ENCODE data around the gene CRYGS.
"Not testable (repeated sequence)": the region's sequence is repeated elsewhere in the genome, so short reads cannot be mapped to it uniquely, and the experiment has no call there.

The CRYGS gene

DNA sequence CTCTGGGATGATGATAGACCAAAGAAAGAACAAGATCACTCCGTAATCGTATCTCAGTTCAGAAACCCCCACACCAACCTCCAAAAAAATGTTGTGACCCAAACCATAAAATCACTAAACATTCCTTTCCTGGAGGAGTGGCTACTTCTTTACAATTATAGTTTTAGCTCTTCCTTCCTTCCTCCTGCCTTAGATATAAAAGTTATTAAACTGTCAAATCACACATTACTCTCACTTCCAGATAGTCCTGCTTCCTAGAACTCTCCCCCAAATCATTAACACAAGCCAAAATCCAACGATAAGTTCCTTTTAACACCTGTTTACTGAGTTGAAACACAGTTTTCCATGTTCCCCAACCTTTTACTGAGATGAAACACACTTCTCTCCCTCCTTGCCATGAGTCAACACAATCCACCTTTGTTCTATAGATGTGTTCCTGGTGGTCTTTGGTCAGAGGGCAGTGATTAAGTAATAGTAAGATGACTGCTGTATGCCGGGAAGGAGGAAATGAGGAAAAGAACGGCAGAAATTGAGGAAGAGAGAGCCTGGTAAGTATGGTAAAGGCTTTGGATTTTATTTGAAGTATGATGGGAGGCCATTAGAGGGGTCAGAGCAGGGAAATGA is 8.3 kb upstream of the CRYGS start:
- DNase-seq (ENCODE audit: low read depth, low spot score) = no peak

GRCh38 chr3:186551387-186551786 is 7.2 kb upstream of the CRYGS start:
- no peak for DNase-seq (ENCODE audit: low read depth, low spot score)

GRCh38 chr3:186549497-186549896 is 5.3 kb upstream of the CRYGS start:
- DNase-seq (ENCODE audit: low read depth, low spot score) = no peak

GRCh38 chr3:186540835-186541226 is 3.3 kb downstream of the CRYGS start:
- DNase-seq (ENCODE audit: low read depth, low spot score) = no peak

- DNase-seq (ENCODE audit: low read depth, low spot score) = peak; percentile 33
Measured at GRCh38 chr3:186540221-186540834, 3.9 kb downstream of the CRYGS start.

GRCh38 chr3:186538779-186539178 is 5.4 kb downstream of the CRYGS start:
- no peak for DNase-seq (ENCODE audit: low read depth, low spot score)

- DNase-seq (ENCODE audit: low read depth, low spot score) = no peak
Measured at GRCh38 chr3:186536883-186537844, 7.0 kb downstream of the CRYGS start.

- DNase-seq (ENCODE audit: low read depth, low spot score) = no peak
Measured at GRCh38 chr3:186534113-186534669, 10.0 kb downstream of the CRYGS start.

- DNase-seq (ENCODE audit: low read depth, low spot score) = no peak
Measured at GRCh38 chr3:186532598-186533072, 11.5 kb downstream of the CRYGS start.

DNA sequence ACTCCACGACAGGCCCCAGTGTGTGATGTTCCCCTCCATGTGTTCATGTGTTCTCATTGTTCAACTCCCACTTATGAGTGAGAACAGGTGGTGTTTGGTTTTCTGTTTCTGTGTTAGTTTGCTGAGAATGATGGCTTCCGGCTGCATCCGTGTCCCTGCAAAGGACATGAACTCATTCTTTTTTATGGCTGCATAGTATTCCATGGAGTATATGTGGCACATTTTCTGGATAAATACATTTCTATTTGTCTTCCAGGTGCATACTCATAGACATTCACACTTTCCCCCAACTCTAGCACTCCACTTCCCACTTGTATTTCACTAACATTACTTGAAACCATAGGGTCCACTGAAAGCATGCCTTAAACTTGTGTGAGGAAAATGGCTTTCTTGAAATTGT is 12.5 kb downstream of the CRYGS start:
- not testable (repeated sequence) for DNase-seq (ENCODE audit: low read depth, low spot score)

DNA sequence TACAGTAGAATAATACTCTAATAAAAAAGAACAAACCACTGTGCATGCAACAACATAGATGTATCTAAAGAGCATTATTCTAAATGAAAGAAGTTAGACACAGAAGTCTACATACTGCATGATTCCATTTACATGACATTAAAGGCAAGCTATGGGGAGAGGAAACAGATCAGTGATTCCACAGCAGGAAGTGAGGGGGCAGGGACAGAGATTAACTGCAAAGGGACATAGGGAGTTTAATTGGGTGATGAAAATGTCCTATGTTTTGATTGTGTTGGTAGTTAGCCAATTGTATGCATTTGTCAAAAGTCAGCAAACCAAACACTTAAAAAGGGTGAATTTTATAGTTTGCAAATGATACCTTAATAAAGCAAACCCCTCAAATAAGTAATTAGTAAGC is 13.8 kb downstream of the CRYGS start:
- DNase-seq (ENCODE audit: low read depth, low spot score) = no peak

GRCh38 chr3:186529201-186529999 is 14.8 kb downstream of the CRYGS start:
- DNase-seq (ENCODE audit: low read depth, low spot score) = no peak

GRCh38 chr3:186526256-186526606 is 17.9 kb downstream of the CRYGS start:
- no peak for DNase-seq (ENCODE audit: low read depth, low spot score)

- no peak for DNase-seq (ENCODE audit: low read depth, low spot score)
Measured at GRCh38 chr3:186525369-186526255, 18.6 kb downstream of the CRYGS start.

DNA sequence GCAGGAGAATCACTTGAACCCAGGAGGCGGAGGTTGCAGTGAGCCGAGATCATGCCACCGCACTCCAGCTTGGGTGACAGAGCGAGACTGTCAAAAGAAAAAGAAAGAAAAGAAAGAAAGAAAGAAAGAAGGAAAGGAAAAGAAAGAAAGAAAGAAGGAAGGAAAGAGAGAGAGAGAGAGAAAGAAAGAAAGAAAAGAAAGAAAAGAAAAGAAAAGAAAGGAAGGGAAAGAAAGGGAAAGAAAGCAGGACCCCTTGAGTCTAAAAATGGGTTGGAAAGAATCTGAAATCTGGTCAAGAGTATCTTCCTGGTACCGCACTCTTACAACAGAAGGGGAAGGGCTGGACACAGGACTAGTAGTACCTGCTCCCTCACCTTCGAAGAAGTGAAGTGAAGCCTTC is 19.6 kb downstream of the CRYGS start:
- no peak for DNase-seq (ENCODE audit: low read depth, low spot score)

GRCh38 chr3:186523434-186523833 is 20.7 kb downstream of the CRYGS start:
- DNase-seq (ENCODE audit: low read depth, low spot score) = no peak

GRCh38 chr3:186523022-186523421 is 21.2 kb downstream of the CRYGS start:
- DNase-seq (ENCODE audit: low read depth, low spot score) = no peak

DNA sequence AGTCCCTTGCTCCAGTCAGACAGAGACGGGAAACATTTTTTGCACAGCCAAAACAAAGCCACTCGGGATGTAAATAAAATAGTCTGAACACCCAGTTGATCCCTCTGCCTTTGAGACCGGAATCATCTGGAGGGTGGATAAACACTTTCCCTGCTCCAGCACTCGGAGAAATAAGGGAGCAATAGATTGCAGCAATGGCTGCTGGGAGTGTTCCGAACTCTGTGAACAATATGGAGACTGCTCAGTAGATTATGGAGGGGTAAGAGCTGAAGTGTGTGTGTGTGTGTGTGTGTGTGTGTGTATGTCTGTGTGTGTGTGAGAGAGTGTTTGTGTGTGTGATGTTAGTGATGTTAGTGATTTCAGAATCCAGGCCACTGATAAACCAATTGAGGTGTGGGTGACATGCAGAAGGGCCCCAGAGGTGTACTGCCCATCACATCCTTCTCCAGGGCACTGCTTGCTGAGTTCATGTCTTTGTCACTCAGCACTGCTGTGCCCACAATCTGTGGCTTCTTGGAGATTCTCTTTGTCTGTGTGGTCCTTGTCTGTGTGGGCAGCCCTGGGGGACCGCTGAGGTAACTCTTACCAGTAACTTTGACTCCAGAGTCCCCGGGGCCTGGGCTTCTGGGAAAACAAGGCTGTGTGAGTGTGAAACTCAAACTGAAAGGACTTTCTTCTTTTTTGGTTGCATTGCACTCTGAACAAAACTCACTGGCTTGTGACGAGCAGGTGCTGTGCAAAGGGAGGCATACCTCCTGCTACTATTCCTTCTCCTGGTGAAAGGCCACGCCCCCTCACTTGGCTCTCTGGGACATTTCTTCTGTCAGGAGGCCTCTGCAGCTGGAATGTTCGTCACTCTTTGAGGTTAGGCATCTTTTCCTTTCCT is 23.0 kb downstream of the CRYGS start:
- no peak for DNase-seq (ENCODE audit: low read depth, low spot score)

DNA sequence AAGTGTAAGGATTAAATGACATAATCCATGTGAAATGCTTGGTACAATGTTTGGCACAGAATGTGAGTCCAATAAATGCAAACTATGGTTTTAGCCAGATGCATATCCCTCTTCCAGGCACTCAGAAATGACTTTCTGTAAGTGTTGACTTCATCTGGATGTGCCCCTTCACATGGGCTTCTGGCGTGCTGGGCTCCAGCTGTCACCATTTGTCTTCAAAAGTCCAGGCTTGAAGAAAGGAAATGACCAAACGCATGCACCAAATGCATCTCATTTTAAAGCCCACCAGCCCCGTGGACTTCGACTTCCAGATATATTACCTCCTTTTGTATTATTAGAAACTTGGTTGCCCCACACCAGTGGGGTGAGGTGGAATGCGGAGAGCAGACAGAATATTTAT is 23.7 kb downstream of the CRYGS start:
- no peak for DNase-seq (ENCODE audit: low read depth, low spot score)

Measured in brain pericyte (primary cell).